Activated CD8-positive, alpha-beta memory T cell treated with anti-CD3 and anti-CD28 coated beads for 1 hour (primary cell): ENCODE data around the gene ERO1B.
"Not testable (repeated sequence)": the region's sequence is repeated elsewhere in the genome, so short reads cannot be mapped to it uniquely, and the experiment has no call there.

Experiments used
- DNase-seq, 2 donors: peaks; one replicate each; pipeline ENCODE4 v3.0.0-alpha.2; 2020; ENCODE audit warnings: low read depth in 1 of 2; ENCODE audit errors: extremely low read depth in 1 of 2

The ERO1B gene, protein sequence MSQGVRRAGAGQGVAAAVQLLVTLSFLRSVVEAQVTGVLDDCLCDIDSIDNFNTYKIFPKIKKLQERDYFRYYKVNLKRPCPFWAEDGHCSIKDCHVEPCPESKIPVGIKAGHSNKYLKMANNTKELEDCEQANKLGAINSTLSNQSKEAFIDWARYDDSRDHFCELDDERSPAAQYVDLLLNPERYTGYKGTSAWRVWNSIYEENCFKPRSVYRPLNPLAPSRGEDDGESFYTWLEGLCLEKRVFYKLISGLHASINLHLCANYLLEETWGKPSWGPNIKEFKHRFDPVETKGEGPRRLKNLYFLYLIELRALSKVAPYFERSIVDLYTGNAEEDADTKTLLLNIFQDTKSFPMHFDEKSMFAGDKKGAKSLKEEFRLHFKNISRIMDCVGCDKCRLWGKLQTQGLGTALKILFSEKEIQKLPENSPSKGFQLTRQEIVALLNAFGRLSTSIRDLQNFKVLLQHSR

DNA sequence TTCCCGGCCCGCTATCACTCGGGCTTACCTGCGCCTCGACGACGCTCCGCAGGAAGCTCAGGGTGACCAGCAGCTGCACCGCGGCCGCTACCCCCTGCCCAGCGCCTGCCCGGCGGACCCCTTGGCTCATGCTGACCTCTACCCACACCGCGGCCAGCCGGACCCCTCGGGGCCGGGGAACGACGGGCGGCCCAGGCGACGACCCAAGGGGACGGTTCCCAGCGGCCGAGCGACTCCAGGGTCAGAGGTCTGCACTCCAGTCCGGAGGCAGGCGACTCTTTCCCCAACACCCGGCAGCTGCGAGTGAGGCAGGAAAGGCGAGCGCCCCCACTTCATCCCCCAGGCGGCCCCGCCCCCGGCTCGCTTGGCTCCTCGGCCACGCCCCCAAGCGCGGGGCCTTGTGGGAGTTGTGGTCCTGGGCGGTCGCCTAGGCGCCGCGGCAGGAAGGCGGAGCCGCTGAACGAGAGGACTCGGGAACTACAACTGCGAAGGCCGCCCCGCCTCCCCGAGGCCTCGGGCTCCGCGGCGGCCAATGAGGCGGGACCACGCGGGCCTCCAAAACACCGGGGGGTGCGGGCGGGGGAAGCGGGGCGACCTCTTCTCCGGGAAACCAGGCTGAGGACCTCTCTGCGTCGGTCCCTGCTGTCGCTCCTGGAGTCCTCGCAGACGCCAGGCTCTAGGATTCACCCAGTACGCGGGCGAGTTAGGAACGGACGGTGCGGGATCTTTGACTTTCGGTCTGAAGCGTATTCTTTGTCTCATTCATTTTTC lies at the start of gene ERO1B:
TSS of gene ERO1B (minus strand) at position 305 of the 771 bp plus-strand sequence. CDS start at position 130, 175 bp downstream.
- DNase-seq, result peak; percentile 79 to 98

DNA sequence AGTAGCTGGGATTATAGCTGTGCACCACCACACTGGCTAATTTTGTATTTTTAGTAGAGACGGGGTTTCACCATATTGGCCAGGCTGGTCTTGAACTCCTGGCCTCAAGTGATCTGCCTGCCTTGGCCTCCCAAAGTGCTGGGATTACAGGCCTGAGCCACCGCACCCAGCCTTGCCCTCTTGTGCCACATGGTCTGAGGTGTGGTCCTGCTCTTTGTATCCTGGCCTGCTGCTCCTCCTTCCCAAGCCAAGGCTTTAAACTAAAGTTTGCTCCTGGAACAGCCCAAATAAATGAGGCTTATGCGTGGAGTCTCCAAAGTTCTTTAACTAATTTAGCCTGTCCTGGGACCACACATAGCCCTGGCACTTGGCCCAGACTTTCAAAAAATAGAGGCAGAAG lies 49.7 kb upstream of the ERO1B start:
- DNase-seq, result not testable (repeated sequence)

DNA sequence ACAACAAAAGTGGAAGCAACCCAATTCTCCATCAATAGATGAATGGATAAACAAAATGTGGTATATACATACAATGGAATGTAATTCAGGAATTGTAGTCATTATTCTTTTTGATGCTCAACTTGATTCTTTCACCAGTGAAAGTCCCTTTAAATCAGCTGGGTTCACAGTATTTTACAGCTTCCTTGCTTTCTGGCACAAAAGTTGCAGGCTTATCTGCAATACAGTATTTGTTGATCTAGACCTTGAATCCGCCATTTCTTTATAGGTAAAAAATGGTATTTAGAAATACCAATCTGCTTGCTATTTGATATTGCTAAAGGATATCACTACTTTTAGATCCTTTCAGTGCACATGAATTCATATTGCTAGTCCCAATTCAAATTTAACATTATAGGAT lies 44.7 kb upstream of the ERO1B start:
- DNase-seq, result no peak

DNA sequence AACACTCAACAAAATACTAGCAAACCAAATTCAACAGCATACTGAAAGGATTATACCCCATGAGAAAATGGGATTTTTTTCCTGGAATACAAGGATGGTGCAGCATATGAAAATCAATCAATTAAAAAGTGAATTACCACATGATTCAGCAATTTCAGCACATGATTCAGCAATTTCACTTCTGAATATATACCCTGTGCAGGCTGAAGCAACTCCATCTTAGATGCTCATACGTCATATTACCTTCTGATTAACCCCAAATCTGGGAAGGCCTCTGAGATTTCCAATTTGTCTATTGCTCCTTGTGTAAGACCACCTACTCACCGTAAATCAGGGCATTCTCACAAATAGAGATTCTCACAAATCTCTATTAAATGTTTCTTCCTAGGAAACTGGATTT lies 43.8 kb upstream of the ERO1B start:
- DNase-seq, result no peak

DNA sequence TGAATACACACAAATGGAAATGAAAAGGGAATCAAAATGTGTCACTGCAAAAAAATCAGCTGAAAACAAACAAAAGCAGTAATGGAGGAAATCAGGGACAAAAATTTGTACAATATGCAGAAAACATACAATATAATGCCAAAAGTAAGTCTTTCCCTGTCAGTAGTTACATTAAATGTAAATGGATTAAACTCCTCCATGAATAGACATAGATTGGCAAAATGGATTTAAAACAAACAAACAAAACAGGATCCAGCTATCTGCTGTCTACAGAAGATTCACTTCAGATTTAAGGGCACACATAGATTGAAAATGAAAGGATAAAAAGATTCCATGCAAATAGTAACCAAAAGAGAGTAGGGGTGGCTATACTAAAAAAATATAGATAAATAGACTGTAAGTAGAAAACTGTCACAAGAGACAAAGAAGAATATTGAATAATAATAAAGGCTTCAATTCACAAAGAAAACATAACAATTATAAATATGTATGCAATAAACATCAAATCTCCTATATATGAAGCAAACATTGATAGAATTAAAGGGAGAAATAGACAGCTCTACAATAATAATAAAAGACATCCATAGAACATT lies 42.2 kb upstream of the ERO1B start:
- DNase-seq, result no peak

DNA sequence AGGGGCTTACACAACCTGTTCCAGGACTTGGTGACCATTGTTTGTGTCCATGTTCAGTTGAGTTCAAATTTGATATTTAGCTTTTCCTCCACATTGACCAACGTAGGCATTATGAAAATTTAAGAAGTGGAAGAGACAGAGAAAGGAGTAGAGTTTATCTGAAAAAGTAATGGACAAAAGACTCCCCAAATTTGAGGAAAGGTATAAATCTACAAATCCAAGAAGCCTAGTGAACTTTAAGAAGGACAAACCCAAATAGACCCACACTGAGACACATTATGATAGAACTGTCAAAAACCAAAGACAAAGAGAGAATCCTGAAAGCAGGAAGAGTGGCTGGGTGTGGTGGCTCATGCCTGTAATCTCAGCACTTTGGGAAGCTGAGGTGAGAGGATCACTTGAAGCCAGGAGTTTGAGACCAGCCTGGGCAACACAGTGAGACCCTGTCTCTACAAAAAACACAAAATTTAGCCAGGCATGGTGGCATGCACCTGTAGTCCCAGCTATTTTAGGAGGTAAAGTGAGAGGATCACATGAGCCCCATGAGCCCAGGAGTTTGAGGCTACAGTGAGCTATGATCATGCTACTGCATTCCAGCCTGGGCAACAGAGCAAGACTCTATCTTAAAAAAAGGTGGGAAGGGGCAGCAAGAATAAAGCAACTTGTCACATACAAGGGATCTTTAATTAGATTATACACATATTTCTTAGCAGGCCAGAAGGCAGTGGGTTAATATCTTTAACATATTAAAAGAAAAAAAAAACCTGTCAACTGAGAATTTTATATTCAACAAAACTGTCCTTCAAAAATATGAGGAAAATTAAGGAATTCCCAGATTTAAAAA lies 41.0 kb upstream of the ERO1B start:
- DNase-seq, result no peak

DNA sequence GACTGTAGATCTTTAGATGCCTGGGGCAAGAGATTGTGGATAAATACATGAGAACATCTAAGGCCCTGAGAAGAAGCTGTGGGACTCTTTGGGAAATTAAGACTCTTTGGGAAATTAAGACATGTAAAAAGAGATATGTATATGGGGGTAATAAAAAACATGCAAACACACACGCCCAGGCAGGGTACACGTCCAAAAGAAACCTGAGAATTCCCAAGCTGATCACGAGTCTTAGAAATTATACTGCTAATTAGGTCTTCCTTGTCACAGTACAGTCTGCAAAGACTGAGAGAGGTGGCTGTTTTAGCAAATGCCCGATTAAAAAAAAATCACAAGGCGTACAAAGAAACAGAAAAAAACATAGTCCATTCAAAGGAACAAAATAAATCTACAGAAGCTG lies 39.3 kb upstream of the ERO1B start:
- no peak for DNase-seq

DNA sequence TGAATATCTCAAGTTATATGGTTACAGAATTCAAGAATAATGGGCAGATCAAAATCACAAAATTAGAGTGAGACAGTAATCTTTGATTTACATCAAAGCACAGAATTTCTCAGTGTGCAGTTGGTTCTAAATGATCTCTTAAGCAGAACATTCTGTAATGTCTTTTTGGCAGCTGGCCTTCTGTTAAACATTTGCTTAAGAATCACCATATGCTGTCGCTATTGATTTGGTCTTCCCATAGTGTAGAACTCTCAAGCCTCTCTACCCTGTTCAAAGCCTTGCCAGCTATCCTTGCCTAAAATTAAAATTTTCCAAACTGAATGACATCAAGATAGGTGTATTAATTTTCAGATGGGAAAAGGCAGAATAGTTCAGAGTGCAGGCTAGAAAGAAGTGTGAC lies 38.9 kb upstream of the ERO1B start:
- DNase-seq, result no peak

DNA sequence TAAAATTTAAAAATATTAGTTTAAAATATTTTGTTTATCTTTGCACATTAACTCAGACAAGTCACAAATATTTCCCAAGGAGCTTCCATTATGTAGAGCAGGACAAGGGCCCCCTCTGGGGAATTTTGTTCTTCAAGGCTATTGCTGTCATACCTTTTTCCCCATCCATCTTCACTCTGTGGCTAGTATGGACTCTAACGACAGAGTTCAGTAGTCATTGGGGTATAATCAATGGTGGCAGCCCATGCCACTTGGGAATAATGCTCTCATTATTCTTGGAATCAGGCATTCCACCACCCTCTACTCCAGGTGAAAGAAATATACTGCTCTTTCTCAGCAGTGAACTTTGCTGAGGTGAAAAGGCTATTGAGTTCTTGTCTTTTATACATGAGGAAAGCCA lies 38.5 kb upstream of the ERO1B start:
- no peak for DNase-seq

DNA sequence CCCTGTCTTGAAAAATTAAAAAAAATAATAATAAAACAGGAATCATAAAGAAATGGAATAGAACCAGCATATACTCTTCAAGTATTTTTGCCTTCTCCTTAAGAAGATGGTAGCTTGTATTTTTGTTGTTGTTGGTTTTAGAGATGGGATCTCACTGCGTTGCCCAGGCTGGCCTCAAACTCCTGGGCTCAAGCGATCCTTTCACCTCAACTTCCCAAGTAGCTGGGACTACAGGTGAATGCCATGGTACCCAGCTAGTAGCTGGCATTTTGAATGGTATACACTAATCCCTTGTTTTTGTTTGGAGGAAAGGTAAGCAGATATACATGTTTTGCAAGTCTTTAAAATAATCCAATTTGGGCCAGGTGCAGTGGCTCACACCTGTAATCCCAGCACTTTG lies 34.7 kb upstream of the ERO1B start:
- no peak for DNase-seq

DNA sequence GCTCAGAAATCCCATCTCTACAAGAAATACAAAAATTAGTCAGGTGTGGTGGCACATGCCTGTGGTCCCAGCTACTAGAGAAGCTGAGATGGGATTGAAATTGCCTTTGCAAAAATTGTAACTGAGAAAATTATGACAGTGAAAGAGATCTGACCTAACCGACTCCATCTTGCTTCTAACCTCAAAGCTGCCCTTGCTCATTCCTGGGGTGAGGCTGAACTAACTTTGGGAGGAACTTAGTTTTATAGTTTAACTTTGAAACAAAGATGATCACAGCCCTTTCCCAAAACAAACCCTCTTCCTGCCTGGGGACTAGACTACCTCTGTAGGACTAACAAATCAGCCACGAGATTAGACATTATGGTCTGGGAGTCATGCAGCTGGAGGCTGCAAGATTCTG lies 33.8 kb upstream of the ERO1B start:
- no peak for DNase-seq

DNA sequence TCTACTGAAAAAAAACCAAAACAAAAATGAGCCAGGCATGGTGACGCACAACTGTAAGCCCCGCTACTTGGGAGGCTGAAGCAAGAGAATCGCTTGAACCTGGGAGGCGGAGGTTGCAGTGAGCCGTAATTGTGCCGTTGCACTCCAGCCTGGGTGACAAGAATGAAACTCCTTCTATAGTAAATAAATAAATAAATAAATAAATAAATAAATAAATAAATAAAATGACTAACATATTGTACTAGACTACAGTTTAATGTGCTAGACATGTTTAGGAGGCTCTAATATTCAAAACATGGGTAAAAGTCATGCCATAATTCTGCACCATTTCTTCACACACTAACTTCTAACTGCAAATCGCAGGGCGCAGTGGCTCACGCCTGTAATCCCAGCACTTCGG lies 33.3 kb upstream of the ERO1B start:
- DNase-seq, result no peak

DNA sequence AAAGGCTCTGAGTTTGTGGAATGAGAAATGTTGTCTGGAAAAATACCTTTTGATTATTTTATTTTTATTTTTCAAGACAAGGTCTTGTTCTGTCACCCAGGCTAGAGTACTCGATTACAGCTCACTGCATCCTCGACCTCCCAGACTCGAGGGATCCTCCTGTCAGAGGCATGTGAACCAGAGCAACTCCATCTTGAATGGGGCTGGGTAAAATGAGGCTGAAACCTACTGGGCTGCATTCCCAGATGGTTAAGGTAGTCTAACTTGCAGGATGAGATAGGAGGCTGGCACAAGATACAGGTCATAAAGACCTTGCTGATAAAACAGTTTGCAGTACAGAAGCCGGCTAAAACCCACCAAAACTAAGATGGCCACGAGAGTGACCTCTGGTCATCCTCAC lies 32.3 kb upstream of the ERO1B start:
- not testable (repeated sequence) for DNase-seq

DNA sequence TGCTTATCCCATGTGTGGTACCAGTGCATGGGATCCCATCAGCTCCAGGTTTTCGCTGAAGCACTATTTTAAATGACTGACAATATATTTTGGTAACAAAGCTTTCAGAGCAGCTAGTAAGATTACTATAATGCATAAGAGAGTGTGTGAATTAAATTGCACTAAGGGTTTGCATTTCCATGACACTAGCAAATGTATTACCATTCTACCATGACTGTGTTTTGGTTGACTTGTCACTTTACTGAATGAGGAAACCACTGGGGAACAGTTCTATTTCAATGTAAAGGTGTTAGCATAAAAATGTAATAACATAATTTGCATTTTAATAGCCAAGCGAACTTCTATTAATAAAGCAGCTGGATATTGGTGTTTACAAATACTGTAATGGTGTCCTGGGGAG lies 31.7 kb upstream of the ERO1B start:
- DNase-seq, result no peak

DNA sequence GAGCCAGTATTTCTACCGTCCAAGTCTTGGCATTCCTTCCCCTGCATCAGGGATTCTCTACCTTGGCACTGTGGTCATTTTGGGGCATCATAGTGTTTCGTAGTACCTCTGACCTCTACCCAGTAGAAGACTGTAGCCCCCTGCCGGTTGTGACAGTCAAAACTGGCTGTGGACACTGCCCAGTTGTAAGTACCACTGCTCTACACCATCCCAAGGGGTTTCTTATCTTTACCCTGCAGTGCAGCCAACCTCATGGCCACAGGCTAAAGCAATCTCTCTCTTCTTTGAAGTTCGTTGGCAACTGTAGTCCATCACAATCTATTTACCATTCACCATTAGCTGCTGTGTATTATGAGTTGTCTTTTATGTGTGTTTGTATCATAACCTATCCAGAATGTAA lies 29.3 kb upstream of the ERO1B start:
- no peak for DNase-seq

DNA sequence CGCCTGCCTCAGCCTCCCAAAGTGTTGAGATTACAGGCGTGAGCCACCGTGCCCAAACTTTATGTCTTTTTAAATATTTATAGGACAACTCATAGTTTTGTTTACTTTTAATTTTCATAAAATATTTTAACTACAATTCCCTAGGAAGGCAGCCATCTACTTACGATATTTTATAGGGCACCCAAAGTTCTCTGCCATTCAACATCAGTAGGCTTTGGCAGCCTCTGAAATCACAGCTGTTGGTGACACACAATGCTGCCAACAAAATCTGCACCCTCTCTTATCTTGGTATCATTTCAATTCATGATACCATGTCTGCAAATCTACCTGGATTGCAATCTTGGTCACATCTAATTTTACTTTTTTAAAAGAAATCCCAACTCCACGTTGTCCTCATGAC lies 27.1 kb upstream of the ERO1B start:
- no peak for DNase-seq

DNA sequence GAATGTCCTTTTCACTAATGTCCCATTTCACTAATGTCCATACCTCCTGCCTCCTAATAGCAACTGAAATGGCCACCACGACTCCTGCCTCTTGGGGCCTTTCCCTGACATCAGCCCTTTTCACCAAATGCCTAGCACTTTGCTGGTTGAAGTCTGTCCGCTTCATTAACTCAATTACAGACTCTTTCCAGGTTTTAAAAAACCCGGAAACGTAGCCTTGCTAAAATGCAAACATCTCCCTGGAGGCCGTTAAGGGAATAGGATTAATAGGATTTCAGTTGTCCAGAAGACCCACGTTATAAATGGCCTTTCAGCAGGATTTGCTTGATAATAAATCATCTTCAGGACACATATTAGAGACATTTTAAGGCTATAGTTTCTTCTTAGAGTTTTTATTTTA lies 25.7 kb upstream of the ERO1B start:
- no peak for DNase-seq

DNA sequence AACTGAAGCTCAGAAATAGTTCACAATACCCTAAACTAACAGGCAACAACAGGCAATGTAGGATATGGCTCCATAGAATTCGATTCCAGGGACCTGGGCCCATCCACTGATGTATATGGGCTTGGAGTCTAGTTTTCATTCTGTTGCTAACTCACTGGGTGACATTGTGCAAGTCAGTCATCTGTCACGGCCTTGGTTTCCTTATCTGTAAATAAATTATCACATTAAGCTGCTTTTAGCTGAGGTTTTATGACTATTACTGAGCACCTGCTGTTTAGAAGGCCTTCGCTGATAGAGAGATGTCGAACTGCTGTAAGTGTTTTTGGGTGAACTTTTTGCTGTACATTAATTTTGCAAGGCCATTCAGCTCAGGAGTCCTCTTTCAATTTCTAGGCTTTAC lies 22.9 kb upstream of the ERO1B start:
- DNase-seq, result no peak

DNA sequence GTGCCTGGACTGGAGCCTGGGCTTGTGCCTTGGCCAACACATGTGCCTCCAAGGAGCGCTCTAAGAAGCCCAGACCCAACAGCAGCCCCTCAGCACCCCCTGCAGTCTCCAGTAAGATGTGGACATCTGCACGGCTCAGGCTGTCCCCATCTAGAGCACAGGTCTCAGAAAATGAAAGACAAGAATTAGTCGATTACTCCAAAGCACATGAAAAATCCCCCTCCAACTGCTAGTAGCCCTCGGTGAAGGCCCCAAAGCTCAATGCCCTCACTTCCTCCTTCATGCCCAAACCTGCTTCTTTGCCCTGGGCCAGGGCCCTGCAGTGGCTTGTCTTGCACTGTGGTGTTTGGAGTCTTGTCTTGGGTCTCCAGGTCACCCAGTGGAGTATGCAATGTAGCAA lies 21.9 kb upstream of the ERO1B start:
- no peak for DNase-seq

DNA sequence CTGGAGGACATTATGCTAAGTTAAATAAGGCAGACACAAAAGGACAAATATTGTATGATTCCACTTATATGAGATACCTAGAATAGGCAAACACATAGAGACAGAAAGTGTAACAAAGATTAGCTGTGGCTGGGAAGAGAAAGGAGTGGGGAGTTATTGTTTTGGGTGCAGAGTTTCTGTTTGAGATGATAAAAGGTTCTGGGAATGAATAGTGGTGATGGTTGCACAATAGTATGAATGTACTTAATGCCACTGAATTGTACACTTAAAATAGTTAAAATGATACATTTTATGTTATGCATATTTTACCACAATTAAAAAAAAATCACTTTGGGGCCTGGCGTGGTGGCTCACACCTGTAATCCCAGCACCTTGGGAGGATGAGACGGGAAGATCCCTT lies 21.2 kb upstream of the ERO1B start:
- no peak for DNase-seq

DNA sequence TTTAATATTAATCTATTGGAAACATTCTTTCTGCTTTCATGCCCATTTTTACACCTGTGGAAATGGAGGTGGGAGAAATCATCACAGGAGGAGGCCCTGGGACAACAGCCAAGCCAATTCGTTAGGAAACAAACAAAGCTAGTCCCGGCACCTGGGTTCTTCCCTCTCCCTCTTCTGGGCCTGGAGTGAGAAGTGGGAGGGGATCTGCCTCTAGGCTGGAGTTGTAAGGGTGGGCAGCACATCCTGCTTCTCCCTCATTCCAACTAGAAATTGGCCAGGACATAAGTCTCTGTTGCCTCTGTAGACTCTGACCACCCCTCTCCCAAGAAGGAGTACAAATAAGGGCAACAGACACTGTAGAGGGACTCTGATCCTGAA lies 20.2 kb upstream of the ERO1B start:
- DNase-seq, result no peak
